VCaP (cell line): ENCODE results near the gene PCAT7.
A peak's percentile ranks its signal among the peaks of the same experiment; 100 is the strongest.
"Not testable (repeated sequence)": the region's sequence is repeated elsewhere in the genome, so short reads cannot be mapped to it uniquely, and the experiment has no call there.

ENCODE experiments used
- H3K27ac ChIP-seq: fragments of 450-650 bp; 2 replicates; pipeline ENCODE4 v1.5.1; 2017
- CTCF ChIP-seq: fragments of 450-650 bp; conservative IDR thresholded peaks from 2 replicates; pipeline ENCODE4 v1.5.1; 2017; ENCODE audit warnings: mild to moderate bottlenecking, moderate library complexity

PCAT7 gene

GRCh38 chr9:94538908-94539307 lies 16.0 kb upstream of the PCAT7 start:
- TF ChIP-seq CTCF: no peak
- no peak overlapping the region for H3K27ac ChIP-seq

- not testable (repeated sequence) for H3K27ac ChIP-seq
These were observed 10.5 kb upstream of the PCAT7 start for GRCh38 chr9:94544335-94544734.

- H3K27ac ChIP-seq: no peak overlapping the region
- no peak for TF ChIP-seq CTCF
These were observed 8.9 kb upstream of the PCAT7 start for GRCh38 chr9:94545940-94546339.

GRCh38 chr9:94553029-94553938 lies 1.6 kb upstream of the PCAT7 start:
- peak; percentile 71 for TF ChIP-seq CTCF
- H3K27ac ChIP-seq: peak overlapping the region; percentile 91

GRCh38 chr9:94554078-94554438 lies 825 bp upstream of the PCAT7 start:
- peak overlapping the region; percentile 91 for H3K27ac ChIP-seq
- TF ChIP-seq CTCF: no peak

- TF ChIP-seq CTCF: no peak
- no peak overlapping the region for H3K27ac ChIP-seq
These were observed 2.5 kb downstream of the PCAT7 start for GRCh38 chr9:94557376-94557775.

- TF ChIP-seq CTCF: no peak
- H3K27ac ChIP-seq: no peak overlapping the region
These were observed 5.4 kb downstream of the PCAT7 start for GRCh38 chr9:94560237-94560636.

- TF ChIP-seq CTCF: no peak
These were observed 8.7 kb downstream of the PCAT7 start for GRCh38 chr9:94563548-94563947.

GRCh38 chr9:94564279-94564678 lies 9.4 kb downstream of the PCAT7 start:
- H3K27ac ChIP-seq: not testable (repeated sequence)

More at GRCh38 chr9:94563548-94563947, 8.7 kb downstream of the PCAT7 start:
- H3K27ac ChIP-seq: no peak overlapping the region
